CD14-positive monocyte (primary cell): ENCODE results near the gene CLCNKA. TPM values are rescaled to one million over a fixed set of nuclear protein-coding genes. Genes with fewer than 3 reads are reported as not detected.

Source experiments
- DNase-seq, 3 donors: peaks; one replicate each; pipeline ENCODE4 v3.0.0-alpha.2; 2011 to 2022
- H2AFZ ChIP-seq: 2 replicates; pipeline ENCODE4 v1.6.0; 2012; ENCODE audit warnings: mild to moderate bottlenecking, low read depth, low read length, inconsistent platforms; ENCODE audit not compliant: insufficient read depth, poor library complexity, severe bottlenecking
- H3K27ac ChIP-seq, 2 donors: 1 replicate in 1 of 2; 2 replicates in 1 of 2; pipeline ENCODE4 v1.5.1; 2012 to 2013; ENCODE audit warnings: low read length in 2 of 2, control low read depth in 1 of 2, inconsistent platforms in 1 of 2, low read depth in 1 of 2, mild to moderate bottlenecking in 1 of 2
- H3K27me3 ChIP-seq, 2 donors: one replicate each; pipeline versions ENCODE4 v1.6.0 to v1.6.1; 2011 to 2013; ENCODE audit warnings: low read length in 2 of 2; ENCODE audit not compliant: control insufficient read depth in 2 of 2, insufficient read depth in 2 of 2
- H3K36me3 ChIP-seq, 2 donors: replicated peaks in 1 of 2; 1 replicate in 1 of 2; 2 replicates in 1 of 2; pipeline versions ENCODE4 v1.5.1 to v1.6.1; 2012 to 2013; ENCODE audit warnings: low read length in 2 of 2, control low read depth in 1 of 2, inconsistent platforms in 1 of 2, mild to moderate bottlenecking in 1 of 2; ENCODE audit not compliant: insufficient read depth in 2 of 2, control insufficient read depth in 1 of 2
- H3K4me1 ChIP-seq, 2 donors: 1 replicate in 1 of 2; 2 replicates in 1 of 2; pipeline versions ENCODE4 v1.5.1 to v1.6.1; 2012 to 2013; ENCODE audit warnings: low read length in 2 of 2, control low read depth in 1 of 2, inconsistent platforms in 1 of 2, mild to moderate bottlenecking in 1 of 2, moderate library complexity in 1 of 2; ENCODE audit not compliant: insufficient read depth in 2 of 2, control insufficient read depth in 1 of 2
- H3K4me2 ChIP-seq: replicated peaks from 2 replicates; pipeline ENCODE3; 2012; ENCODE audit warnings: low read length, moderate library complexity, mild to moderate bottlenecking; ENCODE audit not compliant: poor library complexity, severe bottlenecking; ENCODE audit errors: extremely low read depth
- H3K4me3 ChIP-seq, 3 experiments: fragments of 200-600 bp in 1 of 3; sonication (generic) in 1 of 3; replicated peaks in 1 of 3; 1 replicate in 2 of 3; 2 replicates in 1 of 3; pipeline ENCODE4 v1.5.1; 2011 to 2013; ENCODE audit warnings: low read length in 3 of 3, mild to moderate bottlenecking in 3 of 3, control low read depth in 2 of 3, low read depth in 2 of 3, inconsistent platforms in 1 of 3, moderate library complexity in 1 of 3
- H3K79me2 ChIP-seq: 2 replicates; pipeline ENCODE4 v1.6.0; 2012; ENCODE audit warnings: mild to moderate bottlenecking, control low read depth, inconsistent platforms, low read length, moderate library complexity; ENCODE audit not compliant: insufficient read depth
- H3K9ac ChIP-seq: 2 replicates; pipeline ENCODE4 v1.6.0; 2017; ENCODE audit warnings: low read length, mild to moderate bottlenecking; ENCODE audit not compliant: insufficient read depth, poor library complexity, severe bottlenecking
- H3K9me3 ChIP-seq, 2 donors: replicated peaks in 1 of 2; 1 replicate in 1 of 2; 2 replicates in 1 of 2; pipeline versions ENCODE4 v1.5.1 to v1.6.1; 2012 to 2013; ENCODE audit warnings: low read length in 2 of 2, control low read depth in 1 of 2; ENCODE audit not compliant: control insufficient read depth in 1 of 2, insufficient read depth in 1 of 2
- H4K20me1 ChIP-seq: 2 replicates; pipeline ENCODE4 v1.6.0; 2012; ENCODE audit warnings: mild to moderate bottlenecking, low read length, control low read depth, moderate library complexity; ENCODE audit not compliant: insufficient read depth
- H3K27ac Mint-ChIP-seq, 7 donors: one replicate each; pipeline ENCODE4 v1.8.0; 2020; ENCODE audit warnings: mild to moderate bottlenecking in 7 of 7, mixed read lengths in 7 of 7, moderate library complexity in 6 of 7, inconsistent platforms in 2 of 7
- H3K27me3 Mint-ChIP-seq, 3 donors: one replicate each; pipeline ENCODE4 v1.8.0; 2021 to 2022; ENCODE audit warnings: low read depth in 3 of 3, mild to moderate bottlenecking in 3 of 3, mixed read lengths in 3 of 3, moderate library complexity in 3 of 3, inconsistent platforms in 1 of 3
- H3K36me3 Mint-ChIP-seq, 2 donors: one replicate each; pipeline ENCODE4 v1.8.0; 2020; ENCODE audit warnings: mixed read lengths in 2 of 2, inconsistent platforms in 1 of 2, mild to moderate bottlenecking in 1 of 2
- H3K4me1 Mint-ChIP-seq: one replicate; pipeline ENCODE4 v1.8.0; 2020; ENCODE audit warnings: mild to moderate bottlenecking, mixed read lengths
- H3K4me3 Mint-ChIP-seq, 2 donors: one replicate each; pipeline ENCODE4 v1.8.0; 2020; ENCODE audit warnings: mild to moderate bottlenecking in 2 of 2, mixed read lengths in 2 of 2, moderate library complexity in 1 of 2
- H3K9me3 Mint-ChIP-seq, 7 donors: one replicate each; pipeline ENCODE4 v1.8.0; 2020 to 2022; ENCODE audit warnings: mixed read lengths in 7 of 7, mild to moderate bottlenecking in 6 of 7, moderate library complexity in 6 of 7, inconsistent platforms in 2 of 7
- CTCF ChIP-seq: fragments of 200-600 bp; IDR thresholded peaks from one replicate; pipeline ENCODE4 v1.8.0; 2022; ENCODE audit warnings: antibody characterized with exemption, mild to moderate bottlenecking
- WGBS: methylation state at CpG from one replicate; pipeline ENCODE4 v1.1.5; 2013; ENCODE audit warnings: missing lambda C conversion rate; ENCODE audit not compliant: insufficient coverage; 5-methylcytosine and 5-hydroxymethylcytosine counted together
- intact Hi-C, 2 donors: fragments of 100-400 bp; cut with micrococcal nuclease; formaldehyde crosslinking; loops; one replicate each; pipeline versions ENCODE4 v1.15.0 to v1.15.1; 2023
- polyA plus RNA-seq, 3 donors: library from polyadenylated mRNA; depleted of rRNA in 1 of 3; unstranded in 2 of 3; stranded (reverse) in 1 of 3; fragments of 300-500 nt in 2 of 3; fragments of >200 nt in 1 of 3; fragmentation: Illumina TruSeq in 2 of 3; gene quantifications; 1 replicate in 2 of 3; 2 replicates in 1 of 3; pipeline ENCODE4 v1.2.3, GENCODE V29; 2012 to 2021

CLCNKA gene
- polyA plus RNA-seq, 3 donors = 0.07 TPM; not detected in 2

GRCh38 chr1:16072095-16072494 lies 50.3 kb downstream of the CLCNKA start:
- Histone ChIP-seq H3K27ac (no peak overlapping the region), H3K36me3 (no peaks in the 10 kb centered on the region), H2AFZ (no peak overlapping the region), H3K27me3 (peaks cover 8 to 31% of the 10 kb centered on the region in 2 donors), H3K9me3 (peaks cover 0 to 4% of the 10 kb centered on the region in 2 donors), H3K4me2 (no peak overlapping the region), H4K20me1 (no peaks in the 10 kb centered on the region), H3K4me1 (peaks cover 3 to 6% of the 10 kb centered on the region in 2 donors), H3K9ac (no peak overlapping the region), H3K4me3 (no peak overlapping the region), H3K79me2 (no peaks in the 10 kb centered on the region)
- no peak overlapping the region for H3K27ac Mint-ChIP-seq
- 52% methylated on average over 2 of the region's 5 CpGs for WGBS
- DNase-seq = no peak
- H3K4me3 Mint-ChIP-seq = peak overlapping the region in 1 of 2 donors; percentile 60
- intact Hi-C loops = no loop called here
- TF ChIP-seq CTCF = no peak
- peaks cover 0 to 6% (median 0%) of the 10 kb centered on the region in 7 donors for H3K9me3 Mint-ChIP-seq
- peaks cover 0 to 3% of the 10 kb centered on the region in 2 donors for H3K36me3 Mint-ChIP-seq
- peaks cover 6% of the 10 kb centered on the region for H3K4me1 Mint-ChIP-seq
- H3K27me3 Mint-ChIP-seq = peaks cover 34 to 56% (median 48%) of the 10 kb centered on the region in 3 donors

GRCh38 chr1:16072616-16073484 lies 51.0 kb downstream of the CLCNKA start:
- peaks cover 34 to 52% (median 47%) of the 10 kb centered on the region in 3 donors for H3K27me3 Mint-ChIP-seq
- peak overlapping the region; percentile 4 for H3K9ac ChIP-seq
- no peaks in the 10 kb centered on the region for H4K20me1 ChIP-seq
- DNase-seq = no peak
- peaks cover 3 to 6% of the 10 kb centered on the region in 2 donors for H3K4me1 ChIP-seq
- H3K79me2 ChIP-seq = no peaks in the 10 kb centered on the region
- H3K36me3 Mint-ChIP-seq = peaks cover 0 to 3% of the 10 kb centered on the region in 2 donors
- WGBS = 3% methylated on average over 46 of the region's 49 CpGs
- H3K9me3 ChIP-seq = peaks cover 0 to 4% of the 10 kb centered on the region in 2 donors
- intact Hi-C loops = no loop called here
- peak overlapping the region; percentile 36 for H3K4me2 ChIP-seq
- no peak overlapping the region for H3K27ac Mint-ChIP-seq
- H3K4me3 ChIP-seq = no peak overlapping the region
- H3K27me3 ChIP-seq = peaks cover 8 to 31% of the 10 kb centered on the region in 2 donors
- peaks cover 6% of the 10 kb centered on the region for H3K4me1 Mint-ChIP-seq
- no peaks in the 10 kb centered on the region for H3K36me3 ChIP-seq
- peak overlapping the region in 1 of 2 donors; percentile 46 for H3K4me3 Mint-ChIP-seq
- no peak for TF ChIP-seq CTCF
- H2AFZ ChIP-seq = no peak overlapping the region
- H3K27ac ChIP-seq = no peak overlapping the region
- peaks cover 0 to 6% (median 0%) of the 10 kb centered on the region in 7 donors for H3K9me3 Mint-ChIP-seq
